Measurements from ENCODE around the gene TNNT1.

Gene TNNT1

GRCh38 chr19:55145232-55145631, 3.8 kb downstream of the TNNT1 start:
- DNase-seq (ENCODE audit: low read depth in 3 of 3, low spot score in 1 of 3): no peak

- DNase-seq (ENCODE audit: low read depth in 3 of 3, low spot score in 1 of 3): no peak
These were observed 7.3 kb downstream of the TNNT1 start for GRCh38 chr19:55141696-55142095.

- DNase-seq (ENCODE audit: low read depth in 3 of 3, low spot score in 1 of 3): no peak
These were observed 11.1 kb downstream of the TNNT1 start for GRCh38 chr19:55137915-55138314.

GRCh38 chr19:55136399-55137102, 12.5 kb downstream of the TNNT1 start:
- no peak for DNase-seq (ENCODE audit: low read depth in 3 of 3, low spot score in 1 of 3)

- no peak for DNase-seq (ENCODE audit: low read depth in 3 of 3, low spot score in 1 of 3)
These were observed 14.3 kb downstream of the TNNT1 start for GRCh38 chr19:55134736-55135135.

- DNase-seq (ENCODE audit: low read depth in 3 of 3, low spot score in 1 of 3): no peak
These were observed 15.2 kb downstream of the TNNT1 start for GRCh38 chr19:55133639-55134444.

- DNase-seq (ENCODE audit: low read depth in 3 of 3, low spot score in 1 of 3): no peak
These were observed 16.4 kb downstream of the TNNT1 start for GRCh38 chr19:55132453-55133129.

- DNase-seq (ENCODE audit: low read depth in 3 of 3, low spot score in 1 of 3): no peak
These were observed 17.6 kb downstream of the TNNT1 start for GRCh38 chr19:55131421-55131820.

GRCh38 chr19:55119053-55119452, 30.0 kb downstream of the TNNT1 start:
- no peak for DNase-seq (ENCODE audit: low read depth in 3 of 3, low spot score in 1 of 3)

GRCh38 chr19:55118401-55118991, 30.5 kb downstream of the TNNT1 start:
- no peak for DNase-seq (ENCODE audit: low read depth in 3 of 3, low spot score in 1 of 3)

- peak; percentile 90 to 94 (median 92) for DNase-seq (ENCODE audit: low read depth in 3 of 3, low spot score in 1 of 3)
These were observed 31.2 kb downstream of the TNNT1 start for GRCh38 chr19:55117663-55118391.

GRCh38 chr19:55116859-55117662, 31.9 kb downstream of the TNNT1 start, which contains the start of gene PPP1R12C:
Gene PPP1R12C (minus strand): TSS chr19:55117637. CDS start chr19:55117543, 94 bp downstream.
- no peak for DNase-seq (ENCODE audit: low read depth in 3 of 3, low spot score in 1 of 3)

GRCh38 chr19:55116232-55116858, 32.7 kb downstream of the TNNT1 start:
- peak in 1 of 3 donors; percentile 21 for DNase-seq (ENCODE audit: low read depth in 3 of 3, low spot score in 1 of 3)

GRCh38 chr19:55115446-55116065, 33.5 kb downstream of the TNNT1 start:
- no peak for DNase-seq (ENCODE audit: low read depth in 3 of 3, low spot score in 1 of 3)

GRCh38 chr19:55114566-55115145, 34.4 kb downstream of the TNNT1 start:
- no peak for DNase-seq (ENCODE audit: low read depth in 3 of 3, low spot score in 1 of 3)

GRCh38 chr19:55113570-55114039, 35.4 kb downstream of the TNNT1 start:
- no peak for DNase-seq (ENCODE audit: low read depth in 3 of 3, low spot score in 1 of 3)

GRCh38 chr19:55112777-55113569, 36.0 kb downstream of the TNNT1 start:
- DNase-seq (ENCODE audit: low read depth in 3 of 3, low spot score in 1 of 3): no peak

Measured in stimulated activated CD4-positive, alpha-beta T cell treated with anti-CD3 and anti-CD28 coated beads, TNF-alpha, amount 100 ng/mL, for 1 hour (primary cell).